HepG2 (cell line): ENCODE data around the gene PDGFB. TPM values are rescaled to one million over a fixed set of nuclear protein-coding genes. Genes with fewer than 3 reads are reported as not detected.

Experiments used
- BCL6 ChIP-seq: IDR thresholded peaks from 2 replicates; pipeline ENCODE4 v1.6.1; 2016; ENCODE audit warnings: missing genetic modification reagents, missing compliant biosample characterization
- CREB1 ChIP-seq, 2 experiments: fragments of 450-650 bp in 1 of 2; IDR thresholded peaks; 2 replicates each; pipeline ENCODE4 v1.6.1; 2016 to 2017; ENCODE audit warnings: control low read depth in 1 of 2, mild to moderate bottlenecking in 1 of 2, missing compliant biosample characterization in 1 of 2, missing genetic modification characterization in 1 of 2
- EHMT2 ChIP-seq: fragments of 200-600 bp; sonication (generic); IDR thresholded peaks from 2 replicates; pipeline ENCODE4 v1.7.0; 2017; ENCODE audit warnings: antibody characterized with exemption, low read depth, low read length, borderline replicate concordance
- HNRNPL ChIP-seq: fragments of 200-400 bp; formaldehyde crosslinking; IDR thresholded peaks from 2 replicates; pipeline ENCODE4 v1.6.1; 2017; ENCODE audit warnings: mild to moderate bottlenecking, low read depth, low read length
- SP1 ChIP-seq, 2 experiments: fragments of 450-650 bp in 1 of 2; sonication (generic) in 1 of 2; formaldehyde crosslinking in 1 of 2; IDR thresholded peaks; 2 replicates each; pipeline versions ENCODE4 v1.4.0 to v1.6.1; 2016 to 2020; ENCODE audit warnings: missing genetic modification reagents in 1 of 2
- TBX2 ChIP-seq: sonication (generic); formaldehyde crosslinking; IDR thresholded peaks from 2 replicates; pipeline ENCODE4 v1.5.0; 2020; ENCODE audit warnings: missing genetic modification reagents, mild to moderate bottlenecking, borderline replicate concordance
- ZFYVE20 ChIP-seq: sonication (generic); formaldehyde crosslinking; IDR thresholded peaks from 2 replicates; pipeline ENCODE4 v1.8.0; 2023; ENCODE audit warnings: low read depth, mild to moderate bottlenecking, moderate library complexity, missing genetic modification reagents, borderline replicate concordance
- ZNF124 ChIP-seq: sonication (generic); formaldehyde crosslinking; IDR thresholded peaks from 2 replicates; pipeline ENCODE4 v1.4.0; 2020; ENCODE audit warnings: missing genetic modification reagents
- ZNF335 ChIP-seq: sonication (generic); formaldehyde crosslinking; IDR thresholded peaks from 2 replicates; pipeline ENCODE4 v1.4.0; 2020; ENCODE audit warnings: missing genetic modification reagents
- ZNF672 ChIP-seq: sonication (generic); formaldehyde crosslinking; IDR thresholded peaks from 2 replicates; pipeline ENCODE4 v1.8.1; 2022; ENCODE audit warnings: missing genetic modification reagents
- ZNF75D ChIP-seq: sonication (generic); formaldehyde crosslinking; IDR thresholded peaks from 2 replicates; pipeline ENCODE4 v1.8.1; 2023; ENCODE audit warnings: missing genetic modification reagents, mild to moderate bottlenecking, borderline replicate concordance
- polyA plus RNA-seq, 8 experiments: library from polyadenylated mRNA; depleted of rRNA in 3 of 8; stranded (reverse) in 7 of 8; unstranded in 1 of 8; fragments of >200 nt; fragmentation: Illumina TruSeq in 4 of 8; extraction: Trizol in 4 of 8; gene quantifications; 2 replicates each; pipeline versions ENCODE4 v1.2.1 to v1.2.3, GENCODE V29; 2011 to 2016; ENCODE audit warnings: low read depth in 4 of 8, missing spikeins in 1 of 8, mixed read lengths in 1 of 8; ENCODE audit not compliant: insufficient read depth in 1 of 8
- total RNA-seq, 5 experiments: library from RNA; depleted of rRNA; stranded (reverse); fragments of >200 nt; fragmentation: Illumina TruSeq; extraction: Trizol; gene quantifications; 2 replicates each; pipeline ENCODE4 v1.2.3, GENCODE V29; 2016; ENCODE audit warnings: low read depth in 1 of 5
- TF ChIP-seq, protein P1 (sequence below): sonication (generic); formaldehyde crosslinking; IDR thresholded peaks from 2 replicates; pipeline ENCODE4 v1.5.1; 2020; ENCODE audit warnings: mild to moderate bottlenecking, missing genetic modification reagents
- TF ChIP-seq, protein P2 (sequence below): IDR thresholded peaks from 2 replicates; pipeline ENCODE4 v1.6.1; 2016; ENCODE audit warnings: low read depth, missing genetic modification reagents, missing compliant biosample characterization
- TF ChIP-seq, protein P3 (sequence below), 2 experiments: IDR thresholded peaks; 2 replicates each; pipeline ENCODE4 v1.6.1; 2011 to 2012; ENCODE audit warnings: low read length in 2 of 2, borderline replicate concordance in 1 of 2, low read depth in 1 of 2, mild to moderate bottlenecking in 1 of 2, moderate library complexity in 1 of 2

The PDGFB gene
- total and polyA plus RNA-seq, 2 of the 13 experiments (the other 11 are each of a cell fraction or from before 2014, with no cell fraction given) = 1.4 to 10.1 TPM

DNA sequence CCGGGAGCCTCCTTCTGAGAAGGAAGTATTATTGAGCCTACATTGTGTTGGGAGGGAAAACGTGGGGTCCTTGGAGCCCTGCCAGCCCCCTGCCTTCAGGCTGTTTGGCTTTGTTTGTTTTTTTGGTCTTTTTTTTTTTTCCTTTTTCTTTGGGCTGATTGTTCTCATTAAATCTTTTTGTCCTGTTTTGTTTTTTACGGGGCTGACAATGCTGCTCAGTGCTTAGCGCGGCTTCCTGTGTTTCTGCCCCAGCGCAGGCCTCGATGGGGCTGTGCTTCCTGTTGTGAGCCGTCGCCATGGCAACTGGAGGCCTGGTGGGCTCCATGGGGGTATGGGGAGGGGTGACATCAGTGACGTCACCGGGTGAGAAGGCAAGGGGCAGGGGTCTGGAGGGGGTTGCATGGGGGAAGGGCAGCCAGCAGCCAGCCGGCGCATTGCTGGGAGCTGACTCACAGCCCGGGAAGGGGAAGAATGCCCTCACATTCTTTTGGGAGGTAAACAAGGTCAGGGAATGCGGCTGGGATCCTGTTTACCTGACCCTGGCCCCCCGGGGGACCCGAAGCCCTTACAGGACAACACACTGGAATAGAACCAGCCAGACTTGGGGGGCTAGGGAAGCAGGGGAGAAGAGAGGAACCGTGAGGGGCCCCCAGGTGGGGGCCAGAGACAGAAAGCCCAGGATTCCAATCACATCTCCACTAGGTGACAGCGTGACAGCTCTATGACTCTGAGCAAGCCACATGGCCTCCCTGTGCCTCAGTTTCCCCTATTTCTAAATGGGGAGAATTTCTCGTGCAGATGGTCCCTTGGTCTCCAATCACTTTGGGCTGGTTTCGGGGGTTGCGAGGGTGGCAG lies 70.1 kb downstream of the PDGFB start (continued):
- TF ChIP-seq, protein P1, sequence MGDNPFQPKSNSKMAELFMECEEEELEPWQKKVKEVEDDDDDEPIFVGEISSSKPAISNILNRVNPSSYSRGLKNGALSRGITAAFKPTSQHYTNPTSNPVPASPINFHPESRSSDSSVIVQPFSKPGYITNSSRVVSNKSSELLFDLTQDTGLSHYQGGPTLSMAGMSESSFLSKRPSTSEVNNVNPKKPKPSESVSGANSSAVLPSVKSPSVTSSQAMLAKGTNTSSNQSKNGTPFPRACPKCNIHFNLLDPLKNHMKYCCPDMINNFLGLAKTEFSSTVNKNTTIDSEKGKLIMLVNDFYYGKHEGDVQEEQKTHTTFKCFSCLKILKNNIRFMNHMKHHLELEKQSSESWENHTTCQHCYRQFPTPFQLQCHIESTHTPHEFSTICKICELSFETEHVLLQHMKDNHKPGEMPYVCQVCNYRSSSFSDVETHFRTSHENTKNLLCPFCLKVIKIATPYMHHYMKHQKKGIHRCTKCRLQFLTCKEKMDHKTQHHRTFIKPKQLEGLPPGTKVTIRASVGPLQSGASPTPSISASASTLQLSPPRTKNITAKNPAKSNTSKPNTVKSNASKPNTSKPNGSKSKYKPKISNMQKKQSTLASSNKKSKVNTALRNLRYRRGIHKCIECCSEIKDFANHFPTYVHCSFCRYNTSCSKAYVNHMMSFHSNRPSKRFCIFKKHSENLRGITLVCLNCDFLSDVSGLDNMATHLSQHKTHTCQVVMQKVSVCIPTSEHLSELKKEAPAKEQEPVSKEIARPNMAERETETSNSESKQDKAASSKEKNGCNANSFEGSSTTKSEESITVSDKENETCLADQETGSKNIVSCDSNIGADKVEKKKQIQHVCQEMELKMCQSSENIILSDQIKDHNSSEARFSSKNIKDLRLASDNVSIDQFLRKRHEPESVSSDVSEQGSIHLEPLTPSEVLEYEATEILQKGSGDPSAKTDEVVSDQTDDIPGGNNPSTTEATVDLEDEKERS (CRISPR knock-in tag) = no peak
- TF ChIP-seq HNRNPL (no peak), BCL6 (CRISPR knock-in tag) (peak; percentile 94), CREB1 (IDR thresholded peaks at IDR 0.05) (peak; percentile 99), CREB1 (CRISPR knock-in tag; IDR thresholded peaks at IDR 0.05) (peak; percentile 91; the same call in 1 of the 2 replicates), ZNF124 (CRISPR knock-in tag) (peak; percentile 54; the same call in 1 of the 2 replicates), ZNF672 (CRISPR knock-in tag) (no peak), ZNF75D (CRISPR knock-in tag) (no peak), SP1 (IDR thresholded peaks at IDR 0.05) (no peak), SP1 (CRISPR knock-in tag; IDR thresholded peaks at IDR 0.05) (no peak; the same call in 1 of the 2 replicates), TBX2 (CRISPR knock-in tag) (peak; percentile 51; the same call in 1 of the 2 replicates), ZFYVE20 (CRISPR knock-in tag) (no peak), ZNF335 (CRISPR knock-in tag) (0 out of 2 replicates have a peak, but pooled peaks have one; percentile 26), EHMT2 (no peak)
- TF ChIP-seq, protein P2, sequence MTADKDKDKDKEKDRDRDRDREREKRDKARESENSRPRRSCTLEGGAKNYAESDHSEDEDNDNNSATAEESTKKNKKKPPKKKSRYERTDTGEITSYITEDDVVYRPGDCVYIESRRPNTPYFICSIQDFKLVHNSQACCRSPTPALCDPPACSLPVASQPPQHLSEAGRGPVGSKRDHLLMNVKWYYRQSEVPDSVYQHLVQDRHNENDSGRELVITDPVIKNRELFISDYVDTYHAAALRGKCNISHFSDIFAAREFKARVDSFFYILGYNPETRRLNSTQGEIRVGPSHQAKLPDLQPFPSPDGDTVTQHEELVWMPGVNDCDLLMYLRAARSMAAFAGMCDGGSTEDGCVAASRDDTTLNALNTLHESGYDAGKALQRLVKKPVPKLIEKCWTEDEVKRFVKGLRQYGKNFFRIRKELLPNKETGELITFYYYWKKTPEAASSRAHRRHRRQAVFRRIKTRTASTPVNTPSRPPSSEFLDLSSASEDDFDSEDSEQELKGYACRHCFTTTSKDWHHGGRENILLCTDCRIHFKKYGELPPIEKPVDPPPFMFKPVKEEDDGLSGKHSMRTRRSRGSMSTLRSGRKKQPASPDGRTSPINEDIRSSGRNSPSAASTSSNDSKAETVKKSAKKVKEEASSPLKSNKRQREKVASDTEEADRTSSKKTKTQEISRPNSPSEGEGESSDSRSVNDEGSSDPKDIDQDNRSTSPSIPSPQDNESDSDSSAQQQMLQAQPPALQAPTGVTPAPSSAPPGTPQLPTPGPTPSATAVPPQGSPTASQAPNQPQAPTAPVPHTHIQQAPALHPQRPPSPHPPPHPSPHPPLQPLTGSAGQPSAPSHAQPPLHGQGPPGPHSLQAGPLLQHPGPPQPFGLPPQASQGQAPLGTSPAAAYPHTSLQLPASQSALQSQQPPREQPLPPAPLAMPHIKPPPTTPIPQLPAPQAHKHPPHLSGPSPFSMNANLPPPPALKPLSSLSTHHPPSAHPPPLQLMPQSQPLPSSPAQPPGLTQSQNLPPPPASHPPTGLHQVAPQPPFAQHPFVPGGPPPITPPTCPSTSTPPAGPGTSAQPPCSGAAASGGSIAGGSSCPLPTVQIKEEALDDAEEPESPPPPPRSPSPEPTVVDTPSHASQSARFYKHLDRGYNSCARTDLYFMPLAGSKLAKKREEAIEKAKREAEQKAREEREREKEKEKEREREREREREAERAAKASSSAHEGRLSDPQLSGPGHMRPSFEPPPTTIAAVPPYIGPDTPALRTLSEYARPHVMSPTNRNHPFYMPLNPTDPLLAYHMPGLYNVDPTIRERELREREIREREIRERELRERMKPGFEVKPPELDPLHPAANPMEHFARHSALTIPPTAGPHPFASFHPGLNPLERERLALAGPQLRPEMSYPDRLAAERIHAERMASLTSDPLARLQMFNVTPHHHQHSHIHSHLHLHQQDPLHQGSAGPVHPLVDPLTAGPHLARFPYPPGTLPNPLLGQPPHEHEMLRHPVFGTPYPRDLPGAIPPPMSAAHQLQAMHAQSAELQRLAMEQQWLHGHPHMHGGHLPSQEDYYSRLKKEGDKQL (CRISPR knock-in tag) = no peak
- TF ChIP-seq, protein P3, sequence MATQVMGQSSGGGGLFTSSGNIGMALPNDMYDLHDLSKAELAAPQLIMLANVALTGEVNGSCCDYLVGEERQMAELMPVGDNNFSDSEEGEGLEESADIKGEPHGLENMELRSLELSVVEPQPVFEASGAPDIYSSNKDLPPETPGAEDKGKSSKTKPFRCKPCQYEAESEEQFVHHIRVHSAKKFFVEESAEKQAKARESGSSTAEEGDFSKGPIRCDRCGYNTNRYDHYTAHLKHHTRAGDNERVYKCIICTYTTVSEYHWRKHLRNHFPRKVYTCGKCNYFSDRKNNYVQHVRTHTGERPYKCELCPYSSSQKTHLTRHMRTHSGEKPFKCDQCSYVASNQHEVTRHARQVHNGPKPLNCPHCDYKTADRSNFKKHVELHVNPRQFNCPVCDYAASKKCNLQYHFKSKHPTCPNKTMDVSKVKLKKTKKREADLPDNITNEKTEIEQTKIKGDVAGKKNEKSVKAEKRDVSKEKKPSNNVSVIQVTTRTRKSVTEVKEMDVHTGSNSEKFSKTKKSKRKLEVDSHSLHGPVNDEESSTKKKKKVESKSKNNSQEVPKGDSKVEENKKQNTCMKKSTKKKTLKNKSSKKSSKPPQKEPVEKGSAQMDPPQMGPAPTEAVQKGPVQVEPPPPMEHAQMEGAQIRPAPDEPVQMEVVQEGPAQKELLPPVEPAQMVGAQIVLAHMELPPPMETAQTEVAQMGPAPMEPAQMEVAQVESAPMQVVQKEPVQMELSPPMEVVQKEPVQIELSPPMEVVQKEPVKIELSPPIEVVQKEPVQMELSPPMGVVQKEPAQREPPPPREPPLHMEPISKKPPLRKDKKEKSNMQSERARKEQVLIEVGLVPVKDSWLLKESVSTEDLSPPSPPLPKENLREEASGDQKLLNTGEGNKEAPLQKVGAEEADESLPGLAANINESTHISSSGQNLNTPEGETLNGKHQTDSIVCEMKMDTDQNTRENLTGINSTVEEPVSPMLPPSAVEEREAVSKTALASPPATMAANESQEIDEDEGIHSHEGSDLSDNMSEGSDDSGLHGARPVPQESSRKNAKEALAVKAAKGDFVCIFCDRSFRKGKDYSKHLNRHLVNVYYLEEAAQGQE (IDR thresholded peaks at IDR 0.05; ENCODE audit: borderline replicate concordance in 1 of 2, low read depth in 1 of 2, low read length in 2 of 2) = peak in 1 of 2 experiments; percentile 57; a peak in 1 of 4 replicates
